ENCODE data around the gene KCNH4.

The KCNH4 gene

DNA sequence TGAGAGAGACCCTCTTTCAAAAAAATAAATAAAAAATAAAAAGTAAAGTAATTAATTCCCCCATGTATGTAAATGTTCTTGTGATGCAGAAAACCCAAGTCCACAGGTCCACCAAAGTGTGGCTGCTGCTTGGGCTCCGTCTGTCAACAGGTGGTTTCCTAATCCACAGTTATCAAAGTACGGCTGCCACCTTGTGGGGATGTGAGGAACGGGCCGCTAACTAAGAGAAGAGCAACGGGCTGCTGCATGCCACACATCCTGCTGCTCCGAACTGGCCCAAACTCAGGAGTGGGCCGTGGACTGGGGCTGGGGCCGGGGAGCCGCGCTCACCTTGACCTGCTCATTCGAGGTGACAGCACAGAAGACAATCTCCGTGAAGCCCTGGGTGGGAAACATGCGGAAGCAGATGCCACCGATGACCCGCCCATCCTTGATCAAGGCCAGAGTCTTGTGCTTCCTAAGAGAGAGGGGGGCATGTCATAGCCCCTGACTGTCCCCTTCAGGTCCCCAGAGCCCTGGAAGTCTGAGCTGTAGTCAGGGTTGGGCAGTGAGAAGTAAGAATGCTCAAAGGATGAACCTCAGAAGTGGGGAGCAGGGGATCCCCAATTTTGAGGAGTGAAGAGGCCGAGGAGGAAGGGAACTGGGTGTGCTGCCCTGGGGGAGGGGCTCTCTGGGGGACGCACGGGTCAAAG lies 64.1 kb downstream of the KCNH4 start:
- DNase-seq, result peak; percentile 87

GRCh38 chr17:42114118-42114517 lies 66.8 kb downstream of the KCNH4 start:
- no peak for DNase-seq

DNA sequence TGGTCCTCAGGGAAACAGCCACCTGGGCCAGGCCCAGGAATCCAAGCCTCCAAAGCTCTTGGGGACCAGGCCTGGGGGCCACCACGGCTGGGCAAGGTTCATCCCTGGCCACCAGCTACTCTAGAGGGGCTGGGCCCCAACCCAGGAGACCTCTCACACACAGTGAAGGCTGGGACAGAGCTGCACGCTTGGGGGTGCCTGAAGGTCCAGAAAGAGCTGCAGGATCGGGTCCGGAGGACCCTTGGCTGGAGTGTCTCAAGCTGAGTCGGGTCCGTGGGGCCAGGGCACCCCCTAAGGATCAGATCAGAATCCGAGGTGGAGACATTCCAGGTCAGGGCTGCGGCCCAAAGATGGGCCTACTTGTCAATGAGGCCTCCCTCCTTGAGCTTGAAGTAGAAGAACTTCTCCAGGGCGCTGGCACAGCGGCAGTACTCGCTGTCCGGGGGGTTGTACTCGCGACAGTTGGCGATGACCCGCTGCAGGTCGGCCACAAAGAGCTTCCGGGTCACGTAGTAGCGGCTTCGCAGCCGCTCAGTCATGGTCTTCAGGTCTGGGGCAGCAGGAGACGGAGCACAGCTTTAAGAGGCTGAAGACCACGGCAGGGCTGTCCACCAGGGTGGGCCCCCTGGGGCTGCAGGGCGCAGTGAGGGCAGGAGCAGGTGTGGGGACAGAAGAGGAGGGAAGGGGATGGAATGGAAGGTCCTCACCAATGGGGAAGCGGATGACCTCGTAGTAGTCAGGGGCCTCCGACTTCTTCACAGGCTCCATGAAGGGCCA lies 67.5 kb downstream of the KCNH4 start:
- no peak for DNase-seq

GRCh38 chr17:42112552-42113176 lies 68.3 kb downstream of the KCNH4 start, which contains the start of gene DHX58:
DHX58 (minus strand) TSS chr17:42112714; CDS start chr17:42111892, 822 bp downstream.
- DNase-seq, result peak; percentile 93

- peak; percentile 23 for DNase-seq
These were observed 68.9 kb downstream of the KCNH4 start for GRCh38 chr17:42111871-42112551.

DNA sequence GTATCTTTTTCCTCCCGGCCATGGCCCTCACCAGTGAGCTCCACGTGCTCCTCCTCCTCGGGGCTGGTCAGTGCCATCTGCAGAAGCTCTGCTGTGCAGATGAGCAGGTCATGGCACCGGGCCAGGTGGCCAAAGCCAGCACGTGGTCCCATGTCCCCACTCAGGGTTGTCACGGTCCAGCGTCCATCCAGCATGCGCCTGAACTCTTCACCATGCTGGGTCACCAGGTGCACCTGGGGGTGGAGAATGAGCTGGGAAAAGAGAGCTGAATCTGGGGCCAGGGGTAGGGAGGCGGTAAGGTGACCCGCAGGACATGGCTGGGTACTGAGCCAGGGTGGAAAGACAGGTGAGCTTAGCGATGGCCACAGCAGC lies 69.7 kb downstream of the KCNH4 start:
- DNase-seq, result no peak

GRCh38 chr17:42110301-42111264 lies 70.4 kb downstream of the KCNH4 start:
- DNase-seq, result no peak

DNA sequence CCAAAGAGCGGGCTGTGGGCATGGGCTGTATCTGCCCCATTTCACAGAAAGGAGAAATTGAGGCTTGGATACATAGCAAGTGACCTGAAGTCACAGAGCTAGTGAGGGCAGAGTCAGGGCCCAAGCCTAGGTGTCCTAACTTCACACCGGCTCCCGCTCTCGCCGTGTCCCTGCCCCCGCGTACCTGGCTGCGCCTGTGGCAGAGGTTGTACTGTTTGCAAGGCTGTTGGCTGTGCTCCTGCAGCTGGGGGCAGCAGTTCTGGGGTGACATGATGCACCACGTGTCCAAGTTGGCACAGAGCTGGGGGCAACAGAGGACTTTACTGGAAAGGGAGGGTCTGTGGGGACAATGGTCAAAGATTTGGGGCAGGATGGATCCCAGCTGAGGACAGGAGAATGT lies 71.9 kb downstream of the KCNH4 start:
- DNase-seq, result no peak

DNA sequence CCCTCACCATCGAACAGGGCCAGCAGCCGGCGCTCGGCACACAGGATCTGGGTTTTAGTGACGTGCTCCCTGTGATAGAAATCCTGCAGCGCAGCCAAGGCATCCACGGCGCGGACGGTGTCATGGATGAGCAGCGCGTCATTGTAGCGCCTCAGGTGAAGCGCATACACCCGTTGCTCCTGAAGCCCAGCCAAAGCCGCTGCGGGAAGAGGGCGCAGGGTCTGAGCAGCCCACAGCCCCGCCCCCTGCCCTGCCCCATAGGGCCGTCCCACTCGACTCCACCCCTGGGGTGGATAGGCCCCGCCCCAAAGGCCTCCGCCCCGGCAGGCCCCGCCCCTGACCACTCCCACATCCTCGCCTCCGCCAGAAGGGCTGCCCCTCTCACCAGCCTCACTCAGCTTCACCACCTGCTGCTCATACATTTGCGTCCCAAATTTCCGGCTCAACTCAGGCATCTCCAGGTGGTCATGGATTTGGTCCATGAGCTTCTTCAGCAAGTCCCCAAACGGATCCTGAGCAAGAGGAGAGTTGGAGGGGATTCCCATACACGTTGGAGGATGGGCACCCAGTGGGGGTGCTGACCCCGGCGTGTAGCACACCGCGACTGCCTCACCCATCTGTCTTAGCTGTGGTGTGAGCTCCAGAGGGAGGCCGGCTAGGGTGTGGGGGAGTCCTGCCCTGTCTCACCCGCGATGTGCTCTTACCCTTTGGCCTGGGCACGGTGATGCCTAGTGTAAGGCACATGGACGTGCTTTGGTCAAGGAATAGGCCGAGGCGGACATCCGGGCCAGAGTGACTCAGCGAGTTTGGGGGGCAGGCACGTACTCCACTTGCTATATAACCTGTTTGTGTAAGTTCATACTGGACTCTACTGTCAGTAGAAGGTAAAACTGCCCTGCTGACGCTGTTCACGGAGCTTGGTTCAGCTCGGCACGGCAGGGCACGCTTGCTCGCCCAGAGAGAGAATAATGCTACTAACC lies 73.1 kb downstream of the KCNH4 start:
- peak; percentile 93 for DNase-seq

DNA sequence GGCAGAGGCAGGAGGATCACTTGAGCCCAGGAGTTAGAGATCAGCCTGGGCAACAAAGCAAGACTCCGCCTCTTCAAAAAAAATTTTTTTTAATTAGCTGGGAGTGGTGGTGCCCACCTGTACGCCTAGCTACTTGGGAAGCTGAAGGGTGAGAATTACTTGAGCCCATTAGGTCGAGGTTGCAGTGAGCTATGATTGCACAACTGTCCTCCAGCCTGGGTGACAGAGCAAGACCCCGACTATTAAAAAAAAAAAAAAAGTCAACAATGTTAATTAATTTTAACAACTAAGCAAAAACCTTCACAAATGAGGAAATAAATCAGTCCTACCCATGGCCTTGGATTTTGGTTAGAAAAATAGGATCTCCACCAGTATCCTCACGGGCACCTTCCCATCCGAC lies 73.8 kb downstream of the KCNH4 start:
- no peak for DNase-seq
